Iris pigment epithelial cell (primary cell): ENCODE results near the gene HSP90AA1.
"Not testable (repeated sequence)": the region's sequence is repeated elsewhere in the genome, so short reads cannot be mapped to it uniquely, and the experiment has no call there.

Experiments
- DNase-seq: peaks from one replicate; pipeline ENCODE4 v3.0.0-alpha.2; 2011; ENCODE audit warnings: low read depth

HSP90AA1 gene

DNA sequence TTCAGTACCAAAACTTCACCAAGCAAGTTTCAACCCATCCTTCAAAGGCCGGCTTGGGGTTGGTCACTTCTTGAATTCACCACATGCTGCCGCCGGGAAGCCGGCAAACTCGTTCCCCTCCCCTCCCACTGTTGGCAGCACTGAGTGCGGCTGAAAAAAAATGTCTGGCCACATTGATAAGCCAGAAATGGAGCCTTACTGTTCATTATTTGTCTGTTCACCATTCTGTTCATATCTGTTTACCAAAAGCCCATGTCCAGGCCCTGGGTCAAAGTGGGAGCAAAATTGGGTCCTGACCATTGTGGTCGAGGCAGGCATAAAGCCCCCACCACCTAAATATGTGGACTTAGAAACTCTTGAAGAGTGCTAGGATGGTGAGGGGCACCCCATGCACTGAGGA lies 7.3 kb upstream of the HSP90AA1 start:
- DNase-seq: no peak

DNA sequence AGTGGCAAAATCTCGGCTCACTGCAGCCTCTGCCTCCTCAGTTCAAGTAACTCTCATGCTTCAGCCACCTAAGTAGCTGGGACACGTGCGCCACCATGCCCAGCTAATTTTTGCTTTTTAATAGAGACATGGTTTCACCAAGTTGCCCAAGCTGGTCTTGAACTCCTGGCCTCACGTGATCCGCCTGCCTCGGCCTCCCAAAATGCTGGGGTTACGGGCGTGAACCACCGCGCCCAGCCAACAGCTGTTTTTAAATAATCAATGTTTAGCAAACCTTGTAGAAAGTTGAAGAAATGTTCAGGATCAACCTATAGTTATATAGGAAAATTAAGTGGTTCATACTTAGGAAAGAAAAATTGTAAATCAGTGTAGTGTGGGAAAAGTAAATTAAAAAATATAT lies 6.0 kb upstream of the HSP90AA1 start:
- no peak for DNase-seq

DNA sequence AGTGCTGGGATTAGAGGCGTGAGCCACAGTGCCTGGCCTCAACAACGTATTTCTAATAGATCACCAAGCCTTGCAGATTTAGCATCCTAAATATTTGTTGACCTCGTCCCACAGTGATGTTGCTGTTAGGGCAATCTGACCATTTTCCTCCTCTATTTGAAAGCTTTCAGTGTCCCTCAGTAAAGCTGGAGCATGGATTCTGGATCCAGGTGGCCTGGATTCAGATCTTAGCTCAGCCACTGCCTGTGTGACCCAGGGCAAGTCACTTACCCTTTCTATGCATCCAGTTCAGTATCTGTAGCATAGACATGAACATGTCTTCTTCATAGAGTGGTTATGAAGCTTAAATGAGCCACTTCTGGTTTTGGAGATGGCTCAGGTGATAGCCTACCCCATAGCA lies 3.9 kb upstream of the HSP90AA1 start:
- DNase-seq: no peak

DNA sequence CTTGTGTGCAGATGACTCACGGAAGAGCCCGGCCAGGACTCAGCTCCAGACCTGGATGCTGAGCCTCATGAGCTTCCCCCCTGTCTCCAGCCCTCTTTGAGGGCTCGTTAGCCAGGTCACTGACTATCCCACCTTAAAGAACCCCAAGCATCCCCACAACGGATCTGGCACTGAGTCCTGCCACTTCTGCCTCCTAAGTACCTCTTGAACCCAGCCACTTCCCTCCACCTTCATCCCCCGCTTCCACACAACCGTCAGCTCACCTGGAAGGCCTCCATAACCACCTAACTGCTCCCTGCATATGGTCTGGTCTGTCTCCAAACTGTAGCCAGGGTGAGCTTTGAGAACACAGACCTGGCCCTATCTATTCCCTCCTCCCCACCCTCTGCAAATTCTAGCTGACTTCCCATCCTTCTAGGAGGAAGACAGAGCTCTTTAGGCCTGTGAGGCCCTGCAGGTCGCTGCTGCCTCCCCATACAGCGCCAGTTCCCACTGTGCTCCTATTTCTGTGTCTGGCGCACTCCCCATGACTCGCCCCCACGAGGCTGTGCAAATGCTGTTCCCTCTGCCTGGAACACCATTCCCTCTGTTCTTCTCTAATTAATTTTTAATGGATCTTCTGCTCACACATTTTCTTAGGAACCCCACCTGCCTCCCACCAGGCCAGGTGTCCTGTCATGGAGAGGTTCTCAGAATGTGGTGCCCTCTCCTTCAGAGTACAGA lies 2.9 kb upstream of the HSP90AA1 start:
- DNase-seq: no peak

DNA sequence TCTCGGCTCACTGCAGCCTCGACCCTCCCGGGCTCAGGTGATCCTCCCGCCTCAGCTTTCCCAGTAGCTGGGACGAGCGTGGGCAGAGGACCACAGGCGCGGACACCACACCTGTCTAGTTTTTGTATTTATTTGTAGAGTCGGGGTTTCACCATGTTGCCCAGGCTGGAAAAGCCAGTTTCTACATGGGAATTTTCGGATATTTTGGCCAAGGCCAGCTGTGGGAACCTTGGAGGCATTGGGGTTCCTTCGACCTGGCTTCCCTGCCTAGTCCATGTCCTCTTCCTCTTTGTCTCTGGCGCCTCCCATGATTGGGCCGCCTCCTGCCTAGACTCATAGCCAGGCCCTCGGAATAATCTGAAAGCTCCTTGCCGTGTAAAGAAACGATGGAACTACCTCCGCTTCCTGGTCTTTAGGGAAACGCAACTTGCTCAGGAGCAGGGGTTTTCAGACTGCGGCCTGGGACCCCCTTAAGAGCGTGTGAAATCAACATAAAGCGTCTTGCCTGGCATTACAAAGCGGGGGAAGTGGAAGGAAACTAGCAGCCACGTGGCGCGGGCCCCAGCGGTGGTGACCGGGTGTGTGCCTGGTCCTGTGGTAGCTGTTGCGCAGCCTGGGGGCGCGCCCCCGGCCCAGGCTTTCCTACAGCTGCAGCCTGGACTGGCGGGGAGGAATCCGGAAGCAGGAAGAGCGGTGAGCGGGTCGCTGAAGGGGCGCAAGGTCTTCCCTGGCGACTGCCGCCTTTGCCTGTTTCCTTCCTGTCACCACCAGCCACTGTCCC lies 1.4 kb upstream of the HSP90AA1 start:
- DNase-seq: peak; percentile 16

DNA sequence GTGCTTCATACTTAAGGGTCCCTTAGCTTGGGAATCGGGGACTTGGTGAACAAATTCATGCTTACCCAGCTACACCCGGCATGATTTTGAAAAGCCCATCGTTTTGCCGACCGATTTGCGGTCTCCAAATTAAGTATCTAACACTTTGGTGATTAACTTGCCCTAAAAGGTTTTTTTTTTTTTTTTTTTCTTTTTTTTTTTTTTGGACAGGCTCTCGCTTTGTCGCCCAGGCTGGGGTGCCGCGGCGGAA lies 843 bp upstream of the HSP90AA1 start:
- DNase-seq: no peak

DNA sequence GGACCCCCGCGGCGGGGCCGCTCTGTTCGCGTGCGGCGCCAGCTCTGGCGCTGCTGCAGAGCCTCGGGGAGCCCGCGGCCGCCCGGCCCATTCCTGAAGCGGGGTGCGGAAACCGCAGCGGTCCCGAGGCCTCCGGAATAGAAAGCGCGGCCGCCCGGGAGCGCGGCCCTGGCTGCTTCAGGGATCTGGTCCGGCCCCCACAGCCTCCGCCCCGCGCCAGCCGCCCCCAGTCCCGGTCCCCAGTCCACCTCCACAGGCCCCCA lies 204 bp downstream of the HSP90AA1 start:
- DNase-seq: peak; percentile 68

DNA sequence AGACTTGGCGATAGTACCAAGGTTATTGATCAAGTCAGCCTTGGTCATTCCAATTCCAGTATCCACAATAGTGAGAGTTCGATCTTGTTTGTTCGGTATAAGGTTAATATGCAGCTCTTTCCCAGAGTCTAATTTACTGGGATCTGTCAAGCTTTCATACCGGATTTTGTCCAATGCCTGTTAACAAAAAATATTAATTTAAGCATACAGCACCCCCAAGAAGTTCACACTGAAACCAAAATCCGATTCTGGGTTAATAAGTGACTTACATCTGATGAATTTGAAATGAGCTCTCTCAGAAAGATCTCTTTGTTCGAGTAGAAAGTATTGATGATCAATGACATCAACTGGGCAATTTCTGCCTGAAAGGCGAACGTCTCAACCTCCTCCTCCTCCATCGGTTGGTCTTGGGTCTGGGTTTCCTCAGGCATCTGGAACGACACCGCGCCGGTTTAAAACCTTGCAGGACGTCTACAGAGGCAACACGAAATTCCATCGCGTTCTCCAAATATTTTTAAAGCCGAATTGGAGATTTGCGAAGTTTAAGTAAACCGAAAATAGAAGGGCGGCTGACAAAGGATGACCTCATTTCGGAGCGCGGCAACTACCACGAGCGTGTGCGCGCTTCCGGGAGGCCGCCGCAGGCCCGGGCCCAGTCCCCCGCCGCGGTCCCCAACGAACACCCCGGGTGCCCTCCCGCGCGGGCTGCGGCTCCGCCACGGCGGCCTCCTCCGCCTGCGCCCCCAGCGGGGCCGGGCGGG lies 716 bp downstream of the HSP90AA1 start:
- peak; percentile 76 for DNase-seq

DNA sequence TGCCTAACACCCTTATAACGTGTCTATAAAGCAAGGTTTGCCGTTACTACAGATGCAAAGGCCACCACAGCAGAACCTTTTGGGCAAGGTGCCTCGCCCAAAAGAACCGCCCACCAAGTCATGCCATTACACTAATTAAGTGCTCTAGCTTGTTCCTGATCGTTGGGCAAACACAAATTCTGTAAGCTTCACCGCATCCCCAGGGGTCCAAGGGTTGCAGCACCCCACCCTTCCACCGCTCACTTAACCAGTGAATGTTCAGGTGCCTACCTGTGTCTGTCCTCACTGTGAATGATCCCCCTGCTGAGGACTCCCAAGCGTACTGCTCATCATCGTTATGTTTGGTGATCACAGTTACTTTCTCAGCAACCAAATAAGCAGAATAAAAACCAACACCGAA lies 1.4 kb downstream of the HSP90AA1 start:
- DNase-seq: no peak

DNA sequence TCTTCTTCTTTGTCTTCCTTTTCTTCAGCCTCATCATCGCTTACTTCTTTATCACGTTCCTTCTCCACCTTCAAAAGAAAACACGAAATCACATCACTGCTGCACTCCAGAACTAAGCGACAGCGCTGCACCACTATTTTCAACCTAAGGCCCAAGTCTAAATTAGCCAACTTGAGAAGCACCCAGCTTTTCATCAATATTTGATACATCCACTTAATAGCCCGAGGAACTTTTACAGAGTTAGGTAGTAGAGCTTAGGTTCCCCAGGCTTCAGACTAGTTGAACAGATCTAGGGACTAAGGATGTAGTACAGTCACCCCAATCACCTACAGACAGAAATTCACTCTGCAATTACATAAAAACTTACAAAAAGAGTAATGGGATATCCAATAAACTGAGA lies 1.9 kb downstream of the HSP90AA1 start:
- DNase-seq: no peak

DNA sequence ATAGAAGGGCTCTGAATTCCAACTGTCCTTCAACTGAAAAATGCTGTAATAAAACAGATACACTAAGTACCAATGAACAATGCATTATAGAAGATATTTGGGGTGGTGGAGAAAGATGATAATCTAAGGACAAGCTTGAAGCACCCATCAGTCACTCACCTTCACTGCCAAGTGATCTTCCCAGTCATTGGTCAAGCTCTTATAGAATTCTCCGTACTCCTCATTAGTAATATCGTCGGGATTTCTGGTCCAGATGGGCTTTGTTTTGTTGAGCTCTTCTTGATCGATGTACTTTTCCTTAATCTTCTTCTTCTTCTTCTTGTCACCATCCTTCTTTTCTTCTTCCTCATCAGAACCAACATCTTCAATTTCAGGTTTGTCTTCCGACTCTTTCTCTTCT lies 2.3 kb downstream of the HSP90AA1 start:
- DNase-seq: not testable (repeated sequence)

DNA sequence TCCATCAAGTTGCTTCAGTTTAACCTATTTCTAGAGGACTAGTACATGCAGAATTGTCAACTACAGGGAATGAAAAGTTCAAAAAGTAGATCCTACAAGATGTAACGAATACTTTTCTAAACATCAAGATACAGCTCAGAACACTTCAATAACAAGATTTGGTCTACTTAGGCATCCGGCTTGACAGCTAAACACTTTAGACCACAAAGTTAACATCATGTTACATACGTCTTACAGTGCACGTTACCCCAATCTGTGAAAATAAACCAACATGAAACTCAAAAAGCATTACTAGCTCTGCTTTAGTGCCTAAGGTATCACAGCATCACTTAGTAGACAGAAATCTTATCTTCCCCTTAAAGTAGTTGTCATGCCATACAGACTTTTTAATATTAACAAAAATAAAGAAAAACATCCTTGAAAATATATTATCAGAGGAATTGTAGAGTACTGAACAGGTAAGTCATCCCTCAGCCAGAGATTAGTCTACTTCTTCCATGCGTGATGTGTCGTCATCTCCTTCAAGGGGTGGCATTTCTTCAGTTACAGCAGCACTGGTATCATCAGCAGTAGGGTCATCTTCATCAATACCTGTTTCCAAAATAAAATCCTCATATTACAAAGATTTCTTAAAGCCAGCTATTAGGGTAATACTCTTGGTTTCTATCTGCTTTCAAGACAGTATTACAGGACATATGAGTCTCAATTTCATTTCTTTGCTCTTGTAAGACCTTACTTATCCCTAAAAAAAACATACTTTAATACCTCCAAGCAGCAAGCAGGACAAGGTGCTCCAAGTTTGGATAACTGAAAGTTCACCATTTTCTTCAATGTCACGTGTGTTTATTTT lies 5.4 kb downstream of the HSP90AA1 start:
- DNase-seq: no peak

DNA sequence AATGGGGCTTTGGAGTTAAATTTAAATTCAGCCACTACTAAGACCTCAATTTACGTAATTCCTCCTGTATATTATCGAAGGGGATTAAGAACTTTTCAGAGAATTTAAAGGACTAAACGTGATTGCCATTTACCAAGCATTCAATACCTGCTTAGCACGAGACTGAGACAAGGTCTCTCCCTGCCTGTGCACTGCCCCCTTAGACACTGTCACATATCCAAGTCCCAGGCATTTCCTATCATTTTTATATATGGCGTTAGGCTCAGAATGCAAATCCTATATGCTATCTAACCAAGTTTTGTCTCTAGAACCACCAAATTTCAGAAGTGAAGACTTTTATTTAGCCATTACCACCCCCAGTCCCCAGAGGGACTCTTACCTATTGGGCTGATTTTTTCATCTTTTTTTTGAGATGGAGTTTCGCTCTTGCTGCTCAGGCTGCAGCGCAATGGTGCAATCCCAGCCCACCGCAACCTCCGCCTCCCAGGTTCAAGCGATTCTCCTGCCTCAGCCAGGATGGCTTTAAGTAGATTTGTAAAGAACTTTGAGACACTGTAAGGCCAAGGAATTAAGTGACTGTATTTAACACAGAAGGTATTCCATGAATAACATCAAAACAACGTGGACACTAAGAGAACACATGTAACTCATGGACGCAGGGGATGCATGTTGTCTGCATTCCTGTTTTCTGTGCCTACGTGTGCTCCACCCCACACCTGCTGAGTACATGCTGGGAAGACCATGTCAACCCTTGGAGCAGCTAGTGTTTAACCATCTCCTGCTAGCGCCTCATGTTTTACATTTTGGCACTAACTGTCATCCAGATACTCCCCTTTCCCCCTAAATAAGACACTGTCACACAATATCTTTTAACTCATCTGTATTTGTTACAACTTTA lies 6.4 kb downstream of the HSP90AA1 start:
- DNase-seq: no peak

DNA sequence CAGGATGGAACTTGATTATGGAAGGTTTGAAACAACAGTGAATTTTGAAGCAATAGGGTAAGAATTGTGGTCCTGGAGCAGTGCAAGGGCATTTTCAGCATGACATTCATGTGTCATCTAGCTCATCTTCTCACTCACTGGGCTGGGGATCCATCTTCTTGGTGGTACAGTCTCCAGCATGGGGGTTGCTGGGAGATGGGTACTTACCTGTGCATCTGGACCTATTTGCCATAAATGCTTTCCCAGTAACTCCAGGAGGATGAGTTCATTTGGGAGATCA lies 7.2 kb downstream of the HSP90AA1 start:
- no peak for DNase-seq

DNA sequence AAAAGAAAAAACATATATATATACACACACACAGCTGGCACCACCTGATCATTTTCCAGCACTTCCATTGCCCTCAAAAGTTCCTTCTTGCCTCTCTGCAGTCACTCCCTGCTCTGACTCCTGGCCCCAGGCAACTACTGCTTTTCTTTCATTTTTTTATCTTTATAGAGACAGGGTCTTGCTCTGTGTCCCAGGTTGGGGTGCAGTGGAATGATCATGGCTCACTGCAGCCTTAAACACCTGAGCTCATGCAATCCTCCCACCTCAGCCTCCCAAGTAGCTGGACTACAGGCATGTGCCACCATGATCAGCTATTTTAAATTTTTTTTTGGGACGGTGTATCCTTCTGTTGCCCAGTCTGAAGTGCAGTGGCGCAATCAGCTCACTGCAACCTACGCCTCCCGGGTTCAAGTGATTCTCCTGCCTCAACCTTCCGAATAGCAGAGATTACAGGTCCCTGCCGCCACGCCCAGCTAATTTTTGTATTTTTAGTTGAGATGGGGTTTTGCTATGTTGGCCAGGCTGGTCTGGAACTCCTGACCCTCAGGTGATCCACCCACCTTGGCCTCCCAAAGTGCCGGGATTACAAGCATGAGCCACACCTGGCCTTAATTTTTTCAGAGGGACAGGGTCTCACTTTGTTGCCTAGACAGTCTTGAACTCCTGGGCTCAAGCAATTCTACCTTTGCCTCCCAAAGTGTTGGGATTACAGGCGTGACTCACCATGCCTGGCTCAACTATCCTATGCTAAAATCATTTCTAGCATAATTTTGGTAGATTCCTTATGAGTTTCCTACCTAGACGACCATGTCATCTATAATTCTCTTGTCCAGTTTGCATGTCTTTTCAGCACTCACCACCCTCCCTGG lies 7.8 kb downstream of the HSP90AA1 start:
- DNase-seq: no peak

DNA sequence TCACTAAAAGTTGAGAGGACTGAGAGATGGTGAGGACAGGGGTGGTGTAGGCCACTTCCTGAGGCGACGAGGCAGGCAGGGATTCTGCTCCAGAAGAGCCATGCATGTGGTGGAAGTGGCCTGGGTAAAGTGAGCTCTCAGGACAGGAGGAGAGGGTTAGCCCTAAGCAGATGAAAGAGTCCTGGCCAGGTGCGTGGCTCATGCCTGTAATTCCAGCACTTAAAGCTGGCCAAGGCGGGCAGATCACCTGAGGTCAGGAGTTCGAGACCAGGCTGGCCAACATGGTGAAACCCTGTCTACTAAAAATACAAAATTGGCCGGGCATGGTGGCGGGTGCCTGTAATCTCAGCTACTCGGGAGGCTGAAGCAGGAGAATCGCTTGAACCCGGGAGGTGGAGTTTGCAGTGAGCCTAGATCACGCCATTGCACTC lies 8.5 kb downstream of the HSP90AA1 start:
- not testable (repeated sequence) for DNase-seq

DNA sequence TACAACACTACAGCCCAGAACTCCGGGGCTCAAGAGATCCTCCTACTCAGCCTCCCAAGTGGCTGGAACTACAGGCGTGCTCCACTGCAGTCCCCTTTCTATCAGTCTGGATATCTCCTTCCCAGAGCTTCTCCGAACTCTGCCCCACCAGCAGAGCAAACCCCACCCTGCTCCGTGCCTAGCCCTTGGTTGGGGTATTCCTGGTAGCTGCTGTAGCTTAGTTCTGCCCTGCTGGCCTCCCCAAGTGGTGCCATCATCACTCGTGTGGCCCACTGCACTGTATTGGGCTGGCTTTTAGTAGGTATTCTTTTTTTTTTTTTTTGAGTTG lies 9.5 kb downstream of the HSP90AA1 start:
- no peak for DNase-seq

DNA sequence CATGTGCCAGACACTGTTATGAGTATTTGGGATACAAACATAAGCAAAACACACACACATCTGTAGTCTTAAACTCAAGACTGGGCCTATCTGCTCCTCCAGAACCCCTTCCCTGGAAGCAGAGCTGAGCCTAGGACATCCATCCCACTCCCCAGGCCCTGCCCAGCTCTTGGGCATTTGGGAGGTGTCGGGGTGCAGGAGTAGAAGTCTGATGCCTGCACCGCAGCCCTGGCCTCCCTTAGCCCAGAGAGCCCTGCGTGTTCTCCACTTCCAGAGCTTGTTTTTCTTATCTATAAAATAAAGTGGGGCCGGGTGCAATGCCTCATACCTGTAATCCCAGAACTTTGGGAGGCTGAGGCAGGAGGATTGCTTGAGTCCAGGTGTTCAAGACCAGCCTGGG lies 11.7 kb downstream of the HSP90AA1 start:
- no peak for DNase-seq

DNA sequence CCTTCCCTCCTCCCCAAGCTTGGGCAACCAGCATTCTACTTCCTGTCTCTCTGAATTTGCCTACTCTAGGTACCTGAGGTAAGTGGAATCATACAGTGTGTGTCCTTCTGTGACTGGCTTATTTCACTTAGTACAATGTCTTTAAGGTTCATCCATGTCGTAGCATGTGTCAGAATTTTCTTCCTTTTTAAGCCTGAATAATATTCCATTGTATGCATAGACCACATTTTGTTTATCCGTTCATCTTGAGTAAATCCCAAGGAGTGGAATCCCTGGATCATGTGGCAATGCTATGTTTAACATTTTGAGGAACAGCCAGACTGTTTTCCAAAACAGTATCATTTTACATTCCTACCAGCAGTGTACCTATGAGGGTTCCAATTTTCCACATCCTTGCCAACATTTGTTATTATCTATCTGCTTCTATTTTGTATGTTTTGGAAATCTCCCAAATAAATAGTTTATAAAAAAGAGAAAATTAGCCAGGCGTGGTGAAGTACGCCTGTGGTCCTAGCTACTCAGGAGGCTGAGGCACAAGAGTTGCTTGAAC lies 12.4 kb downstream of the HSP90AA1 start:
- no peak for DNase-seq

DNA sequence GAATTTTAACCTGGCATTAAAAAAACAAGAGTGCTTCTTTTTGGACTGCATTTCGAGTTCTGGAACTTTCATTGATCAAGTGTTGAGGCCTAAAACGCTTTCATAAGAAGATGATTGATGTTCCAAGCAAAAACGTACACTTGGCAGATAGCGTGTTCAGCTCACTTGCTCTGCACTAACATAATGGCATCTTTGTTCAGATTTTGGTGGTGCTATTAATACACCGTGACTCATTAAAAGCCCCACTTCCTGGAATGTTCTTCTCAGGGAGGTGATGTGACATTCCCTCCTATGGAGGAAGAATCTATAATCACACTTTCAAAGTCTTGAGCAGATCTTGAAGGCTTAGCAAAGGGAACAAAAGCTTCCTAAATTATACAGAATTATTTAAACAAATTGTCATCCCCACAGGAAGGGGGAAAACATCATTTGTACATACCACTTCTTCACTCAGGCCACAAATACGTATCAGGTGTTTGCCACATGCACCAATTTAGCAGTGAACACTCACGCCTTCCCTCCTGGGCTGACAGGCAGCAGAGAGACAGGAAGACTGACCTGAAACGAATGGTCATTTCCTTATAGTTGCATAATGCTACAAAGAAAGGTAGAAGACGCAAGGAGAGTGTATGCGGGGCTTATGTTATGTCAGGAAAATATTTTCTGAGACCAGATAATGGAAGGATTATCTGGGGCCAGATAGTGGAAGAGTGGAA lies 15.4 kb downstream of the HSP90AA1 start:
- DNase-seq: peak; percentile 35
